HFF-Myc (cell line): Measurements from ENCODE around the gene CEACAM19.
A peak's percentile ranks its signal among the peaks of the same experiment; 100 is the strongest.

Source experiments
- DNase-seq: peaks from one replicate; pipeline ENCODE4 v3.0.0-alpha.2; 2011; ENCODE audit warnings: low read depth; ENCODE audit errors: extremely low read depth
- H3K4me3 ChIP-seq: replicated peaks from 2 replicates; pipeline ENCODE4 v1.5.1; 2011; ENCODE audit warnings: low read depth, mild to moderate bottlenecking, control low read depth, low read length
- CTCF ChIP-seq: IDR thresholded peaks from 2 replicates; pipeline ENCODE4 v1.5.1; 2012; ENCODE audit warnings: mild to moderate bottlenecking, low read depth, low read length, control low read depth; ENCODE audit errors: missing control alignments

The CEACAM19 gene

GRCh38 chr19:44684892-44685863, 13.9 kb downstream of the CEACAM19 start:
- TF ChIP-seq CTCF = no peak
- no peak overlapping the region for H3K4me3 ChIP-seq
- peak; percentile 88 for DNase-seq

GRCh38 chr19:44685877-44686276, 14.6 kb downstream of the CEACAM19 start:
- DNase-seq = no peak
- TF ChIP-seq CTCF = no peak
- H3K4me3 ChIP-seq = no peak overlapping the region

GRCh38 chr19:44686896-44687295, 15.6 kb downstream of the CEACAM19 start:
- no peak overlapping the region for H3K4me3 ChIP-seq
- no peak for DNase-seq
- TF ChIP-seq CTCF = no peak

- no peak for DNase-seq
- no peak for TF ChIP-seq CTCF
- no peak overlapping the region for H3K4me3 ChIP-seq
Measured at GRCh38 chr19:44687888-44688287, 16.6 kb downstream of the CEACAM19 start.

- peak; percentile 33 for DNase-seq
- peak; percentile 94 for TF ChIP-seq CTCF
- H3K4me3 ChIP-seq = no peak overlapping the region
Measured at GRCh38 chr19:44689290-44690130, 18.2 kb downstream of the CEACAM19 start.

GRCh38 chr19:44690131-44690440, 18.8 kb downstream of the CEACAM19 start:
- TF ChIP-seq CTCF = no peak
- DNase-seq = no peak
- no peak overlapping the region for H3K4me3 ChIP-seq
